Activated CD4-positive, alpha-beta T cell treated with anti-CD3 and anti-CD28 coated beads, Interleukin-2, amount 10 ng/mL, durations not matched to agents 24 days and 14 days (primary cell): ENCODE measurements around the gene EFNA3. TPM values are rescaled to one million over a fixed set of nuclear protein-coding genes. Genes with fewer than 3 reads are reported as not detected.

Experiments
- DNase-seq: peaks from one replicate; pipeline ENCODE4 v3.0.0; 2022
- H3K27ac Mint-ChIP-seq: one replicate; pipeline ENCODE4 v1.8.0; 2022; ENCODE audit warnings: mild to moderate bottlenecking, mixed read lengths
- H3K27me3 Mint-ChIP-seq: one replicate; pipeline ENCODE4 v1.8.0; 2022; ENCODE audit warnings: mixed read lengths
- H3K36me3 Mint-ChIP-seq: one replicate; pipeline ENCODE4 v1.8.0; 2022; ENCODE audit warnings: low read depth, mild to moderate bottlenecking, mixed read lengths
- H3K4me1 Mint-ChIP-seq: one replicate; pipeline ENCODE4 v1.8.0; 2021; ENCODE audit warnings: mixed read lengths
- H3K4me3 Mint-ChIP-seq: one replicate; pipeline ENCODE4 v1.8.0; 2022; ENCODE audit warnings: mild to moderate bottlenecking, moderate library complexity, mixed read lengths
- H3K9me3 Mint-ChIP-seq: one replicate; pipeline ENCODE4 v1.8.0; 2021; ENCODE audit warnings: mixed read lengths
- intact Hi-C: fragments of 100-400 bp; cut with micrococcal nuclease; formaldehyde crosslinking; loops from one replicate; pipeline ENCODE4 v1.15.1; 2023
- total RNA-seq: library from RNA; stranded (reverse); gene quantifications from 2 replicates; pipeline ENCODE4 v1.2.3, GENCODE V29; 2022

The EFNA3 gene
- total RNA-seq, 1 donor from 2014 or later: 3.6 TPM

- DNase-seq: no peak
- intact Hi-C loops: no loop called here
- H3K27me3 Mint-ChIP-seq: peaks cover 2% of the 10 kb centered on the region
- peaks cover 6% of the 10 kb centered on the region for H3K36me3 Mint-ChIP-seq
- no peak overlapping the region for H3K4me3 Mint-ChIP-seq
- H3K4me1 Mint-ChIP-seq: peaks cover 24% of the 10 kb centered on the region
- H3K9me3 Mint-ChIP-seq: no peaks in the 10 kb centered on the region
- no peak overlapping the region for H3K27ac Mint-ChIP-seq
Observed at GRCh38 chr1:155066777-155067176, 11.9 kb upstream of the EFNA3 start.

- intact Hi-C loops: no loop called here
- DNase-seq: no peak
- Mint-ChIP-seq H3K27ac (no peak overlapping the region), H3K36me3 (peaks cover 6% of the 10 kb centered on the region), H3K27me3 (peaks cover 2% of the 10 kb centered on the region), H3K9me3 (no peaks in the 10 kb centered on the region), H3K4me1 (peaks cover 21% of the 10 kb centered on the region), H3K4me3 (no peak overlapping the region)
Observed at GRCh38 chr1:155068599-155068998, 10.0 kb upstream of the EFNA3 start.

- intact Hi-C loops: no loop called here
- Mint-ChIP-seq H3K4me3 (no peak overlapping the region), H3K36me3 (peaks cover 6% of the 10 kb centered on the region), H3K27me3 (peaks cover 2% of the 10 kb centered on the region), H3K4me1 (peaks cover 24% of the 10 kb centered on the region), H3K9me3 (no peaks in the 10 kb centered on the region), H3K27ac (no peak overlapping the region)
- DNase-seq: no peak
Observed at GRCh38 chr1:155069551-155070157, 9.0 kb upstream of the EFNA3 start.

- DNase-seq: no peak
- Mint-ChIP-seq H3K27me3 (peaks cover 2% of the 10 kb centered on the region), H3K9me3 (no peaks in the 10 kb centered on the region), H3K27ac (no peak overlapping the region), H3K36me3 (peaks cover 6% of the 10 kb centered on the region), H3K4me1 (peaks cover 24% of the 10 kb centered on the region), H3K4me3 (peak overlapping the region; percentile 15)
- intact Hi-C loops: no loop called here
Observed at GRCh38 chr1:155070158-155070621, 8.4 kb upstream of the EFNA3 start.

GRCh38 chr1:155070721-155071569, 7.7 kb upstream of the EFNA3 start:
- Mint-ChIP-seq H3K9me3 (no peaks in the 10 kb centered on the region), H3K4me3 (peak overlapping the region; percentile 15)
- intact Hi-C loops: no loop called here

GRCh38 chr1:155071701-155072100, 6.9 kb upstream of the EFNA3 start:
- peak overlapping the region; percentile 13 for H3K27ac Mint-ChIP-seq
- no peaks in the 10 kb centered on the region for H3K9me3 Mint-ChIP-seq

More at GRCh38 chr1:155070721-155071569, 7.7 kb upstream of the EFNA3 start:
- H3K4me1 Mint-ChIP-seq: peaks cover 28% of the 10 kb centered on the region
- H3K27ac Mint-ChIP-seq: no peak overlapping the region
- H3K36me3 Mint-ChIP-seq: peaks cover 6% of the 10 kb centered on the region
- DNase-seq: peak; percentile 91
- peaks cover 2% of the 10 kb centered on the region for H3K27me3 Mint-ChIP-seq

GRCh38 chr1:155072531-155073289, 5.9 kb upstream of the EFNA3 start:
- H3K27me3 Mint-ChIP-seq: peaks cover 4% of the 10 kb centered on the region
- H3K27ac Mint-ChIP-seq: no peak overlapping the region
- intact Hi-C loops: no loop called here

More at GRCh38 chr1:155071701-155072100, 6.9 kb upstream of the EFNA3 start:
- peaks cover 2% of the 10 kb centered on the region for H3K27me3 Mint-ChIP-seq
- DNase-seq: no peak
- intact Hi-C loops: no loop called here
- peak overlapping the region; percentile 15 for H3K4me3 Mint-ChIP-seq
- peaks cover 6% of the 10 kb centered on the region for H3K36me3 Mint-ChIP-seq
- peaks cover 30% of the 10 kb centered on the region for H3K4me1 Mint-ChIP-seq

GRCh38 chr1:155073377-155074242, 5.0 kb upstream of the EFNA3 start:
- Mint-ChIP-seq H3K36me3 (peaks cover 2% of the 10 kb centered on the region), H3K9me3 (no peaks in the 10 kb centered on the region), H3K4me1 (peaks cover 34% of the 10 kb centered on the region), H3K27me3 (peaks cover 7% of the 10 kb centered on the region), H3K4me3 (no peak overlapping the region), H3K27ac (no peak overlapping the region)
- peak; percentile 78 for DNase-seq
- intact Hi-C loops: no loop called here

More at GRCh38 chr1:155072531-155073289, 5.9 kb upstream of the EFNA3 start:
- Mint-ChIP-seq H3K4me1 (peaks cover 32% of the 10 kb centered on the region), H3K4me3 (no peak overlapping the region), H3K36me3 (peaks cover 6% of the 10 kb centered on the region), H3K9me3 (no peaks in the 10 kb centered on the region)
- DNase-seq: no peak

GRCh38 chr1:155075535-155075934, 3.1 kb upstream of the EFNA3 start:
- no peak overlapping the region for H3K27ac Mint-ChIP-seq
- no peak overlapping the region for H3K4me3 Mint-ChIP-seq
- no peaks in the 10 kb centered on the region for H3K9me3 Mint-ChIP-seq

GRCh38 chr1:155076371-155076770, 2.3 kb upstream of the EFNA3 start:
- peaks cover 21% of the 10 kb centered on the region for H3K27me3 Mint-ChIP-seq

More at GRCh38 chr1:155075535-155075934, 3.1 kb upstream of the EFNA3 start:
- Mint-ChIP-seq H3K27me3 (peaks cover 16% of the 10 kb centered on the region), H3K4me1 (peaks cover 41% of the 10 kb centered on the region), H3K36me3 (no peaks in the 10 kb centered on the region)
- DNase-seq: no peak
- intact Hi-C loops: no loop called here

GRCh38 chr1:155077346-155077745, 1.3 kb upstream of the EFNA3 start:
- Mint-ChIP-seq H3K36me3 (no peaks in the 10 kb centered on the region), H3K9me3 (no peaks in the 10 kb centered on the region), H3K27me3 (peaks cover 26% of the 10 kb centered on the region), H3K4me3 (no peak overlapping the region), H3K4me1 (peaks cover 44% of the 10 kb centered on the region), H3K27ac (no peak overlapping the region)
- intact Hi-C loops: no loop called here
- DNase-seq: no peak

More at GRCh38 chr1:155076371-155076770, 2.3 kb upstream of the EFNA3 start:
- no peak overlapping the region for H3K4me3 Mint-ChIP-seq
- H3K9me3 Mint-ChIP-seq: no peaks in the 10 kb centered on the region
- H3K4me1 Mint-ChIP-seq: peaks cover 40% of the 10 kb centered on the region
- intact Hi-C loops: no loop called here
- H3K27ac Mint-ChIP-seq: no peak overlapping the region
- no peaks in the 10 kb centered on the region for H3K36me3 Mint-ChIP-seq
- DNase-seq: no peak

GRCh38 chr1:155077758-155078445, 735 bp upstream of the EFNA3 start:
- no peak overlapping the region for H3K4me3 Mint-ChIP-seq
- no peaks in the 10 kb centered on the region for H3K36me3 Mint-ChIP-seq
- H3K9me3 Mint-ChIP-seq: no peaks in the 10 kb centered on the region
- no peak for DNase-seq
- H3K27me3 Mint-ChIP-seq: peaks cover 32% of the 10 kb centered on the region
- intact Hi-C loops: no loop called here
- H3K4me1 Mint-ChIP-seq: peaks cover 47% of the 10 kb centered on the region
- H3K27ac Mint-ChIP-seq: no peak overlapping the region

- DNase-seq: no peak
- H3K27me3 Mint-ChIP-seq: peaks cover 41% of the 10 kb centered on the region
- H3K36me3 Mint-ChIP-seq: no peaks in the 10 kb centered on the region
- intact Hi-C loops: no loop called here
- no peaks in the 10 kb centered on the region for H3K9me3 Mint-ChIP-seq
- no peak overlapping the region for H3K27ac Mint-ChIP-seq
- H3K4me1 Mint-ChIP-seq: peaks cover 45% of the 10 kb centered on the region
- peak overlapping the region; percentile 80 for H3K4me3 Mint-ChIP-seq
Observed at GRCh38 chr1:155079210-155079486, 511 bp downstream of the EFNA3 start.
